NCI-H345 treated with DMSO at 0.1 percent for 48 hours (cell line): ENCODE data around the gene FAM120B.

Source experiments
- DNase-seq: peaks from one replicate; lab custom pipeline; 2025; ENCODE audit not compliant: unreplicated experiment; lab: John Stamatoyannopoulos, UW

FAM120B gene

GRCh38 chr6:170439366-170440361, 133.1 kb downstream of the FAM120B start:
- DNase-seq, result no peak

- DNase-seq, result no peak
Observed at GRCh38 chr6:170440437-170440836, 133.9 kb downstream of the FAM120B start.

GRCh38 chr6:170441316-170441715, 134.8 kb downstream of the FAM120B start:
- DNase-seq, result no peak

GRCh38 chr6:170442596-170442995, 136.0 kb downstream of the FAM120B start:
- no peak for DNase-seq

GRCh38 chr6:170443151-170443662, 136.6 kb downstream of the FAM120B start:
- no peak for DNase-seq

GRCh38 chr6:170444056-170444591, 137.6 kb downstream of the FAM120B start:
- DNase-seq, result no peak

GRCh38 chr6:170444811-170445211, 138.3 kb downstream of the FAM120B start:
- DNase-seq, result no peak

GRCh38 chr6:170445487-170445886, 138.9 kb downstream of the FAM120B start:
- DNase-seq, result no peak

GRCh38 chr6:170445971-170446370, 139.4 kb downstream of the FAM120B start:
- DNase-seq, result no peak

- DNase-seq, result no peak
Observed at GRCh38 chr6:170446841-170447560, 140.4 kb downstream of the FAM120B start.

GRCh38 chr6:170447561-170447930, 141.0 kb downstream of the FAM120B start:
- no peak for DNase-seq

GRCh38 chr6:170448317-170448716, 141.8 kb downstream of the FAM120B start:
- no peak for DNase-seq

- no peak for DNase-seq
Observed at GRCh38 chr6:170448751-170449630, 142.4 kb downstream of the FAM120B start.

GRCh38 chr6:170449835-170450753, 143.5 kb downstream of the FAM120B start:
- no peak for DNase-seq

GRCh38 chr6:170450916-170451761, 144.6 kb downstream of the FAM120B start:
- no peak for DNase-seq

GRCh38 chr6:170451762-170452651, 145.4 kb downstream of the FAM120B start:
- DNase-seq, result no peak

- DNase-seq, result no peak
Observed at GRCh38 chr6:170452767-170453545, 146.4 kb downstream of the FAM120B start.
